NCI-H1694 treated with DMSO at 0.1 percent for 48 hours (cell line): Measurements from ENCODE around the gene B3GAT1.

Experiments
- DNase-seq: peaks from one replicate; lab custom pipeline; 2025; lab: John Stamatoyannopoulos, UW

Gene B3GAT1

GRCh38 chr11:134372536-134372935 lies 39.5 kb downstream of the B3GAT1 start:
- no peak for DNase-seq

- no peak for DNase-seq
These were observed 40.4 kb downstream of the B3GAT1 start for GRCh38 chr11:134371436-134372185.

- no peak for DNase-seq
These were observed 41.3 kb downstream of the B3GAT1 start for GRCh38 chr11:134370526-134371435.

GRCh38 chr11:134369656-134370525 lies 42.2 kb downstream of the B3GAT1 start:
- no peak for DNase-seq

- DNase-seq, result no peak
These were observed 44.3 kb downstream of the B3GAT1 start for GRCh38 chr11:134367781-134368180.

- no peak for DNase-seq
These were observed 45.8 kb downstream of the B3GAT1 start for GRCh38 chr11:134366254-134366653.

GRCh38 chr11:134365011-134365925 lies 46.8 kb downstream of the B3GAT1 start:
- DNase-seq, result no peak

- DNase-seq, result no peak
These were observed 47.8 kb downstream of the B3GAT1 start for GRCh38 chr11:134364261-134364660.

- no peak for DNase-seq
These were observed 48.5 kb downstream of the B3GAT1 start for GRCh38 chr11:134363592-134363991.

GRCh38 chr11:134363161-134363560 lies 48.9 kb downstream of the B3GAT1 start:
- no peak for DNase-seq

GRCh38 chr11:134362192-134362901 lies 49.7 kb downstream of the B3GAT1 start:
- DNase-seq, result no peak

- DNase-seq, result no peak
These were observed 50.4 kb downstream of the B3GAT1 start for GRCh38 chr11:134361661-134362060.

- peak; percentile 23 for DNase-seq
These were observed 51.8 kb downstream of the B3GAT1 start for GRCh38 chr11:134360050-134360835.

- DNase-seq, result no peak
These were observed 52.4 kb downstream of the B3GAT1 start for GRCh38 chr11:134359646-134360045.

- DNase-seq, result no peak
These were observed 53.1 kb downstream of the B3GAT1 start for GRCh38 chr11:134358856-134359490.

- no peak for DNase-seq
These were observed 53.7 kb downstream of the B3GAT1 start for GRCh38 chr11:134358165-134358855.

- DNase-seq, result no peak
These were observed 54.5 kb downstream of the B3GAT1 start for GRCh38 chr11:134357545-134357839.

- DNase-seq, result no peak
These were observed 55.1 kb downstream of the B3GAT1 start for GRCh38 chr11:134356656-134357544.
